ENCODE data around the gene TMTC4. TPM values are rescaled to one million over a fixed set of nuclear protein-coding genes. Genes with fewer than 3 reads are reported as not detected.
A peak's percentile ranks its signal among the peaks of the same experiment; 100 is the strongest.

Gene TMTC4
- total RNA-seq, 1 donor = 23.3 TPM

DNA sequence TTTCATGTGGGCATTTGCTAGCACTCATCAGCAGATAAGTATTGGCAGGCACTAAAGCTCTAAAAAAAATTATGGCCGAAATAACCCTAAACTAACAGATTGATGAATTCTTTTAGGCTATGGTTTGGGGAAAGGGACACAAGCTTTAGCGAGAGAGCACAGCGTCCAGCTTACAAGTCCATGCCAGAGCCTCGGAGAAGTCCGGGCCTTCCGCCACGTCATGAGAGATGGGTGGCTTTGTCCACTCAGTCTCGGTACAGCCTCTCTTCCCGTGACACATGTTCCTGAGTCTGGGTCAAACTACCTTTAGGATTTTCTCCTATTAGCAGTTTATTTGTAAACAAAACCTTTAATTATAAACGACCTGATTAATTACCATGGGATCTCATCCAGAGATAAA lies 27.7 kb downstream of the TMTC4 start:
- TF ChIP-seq, protein P1, sequence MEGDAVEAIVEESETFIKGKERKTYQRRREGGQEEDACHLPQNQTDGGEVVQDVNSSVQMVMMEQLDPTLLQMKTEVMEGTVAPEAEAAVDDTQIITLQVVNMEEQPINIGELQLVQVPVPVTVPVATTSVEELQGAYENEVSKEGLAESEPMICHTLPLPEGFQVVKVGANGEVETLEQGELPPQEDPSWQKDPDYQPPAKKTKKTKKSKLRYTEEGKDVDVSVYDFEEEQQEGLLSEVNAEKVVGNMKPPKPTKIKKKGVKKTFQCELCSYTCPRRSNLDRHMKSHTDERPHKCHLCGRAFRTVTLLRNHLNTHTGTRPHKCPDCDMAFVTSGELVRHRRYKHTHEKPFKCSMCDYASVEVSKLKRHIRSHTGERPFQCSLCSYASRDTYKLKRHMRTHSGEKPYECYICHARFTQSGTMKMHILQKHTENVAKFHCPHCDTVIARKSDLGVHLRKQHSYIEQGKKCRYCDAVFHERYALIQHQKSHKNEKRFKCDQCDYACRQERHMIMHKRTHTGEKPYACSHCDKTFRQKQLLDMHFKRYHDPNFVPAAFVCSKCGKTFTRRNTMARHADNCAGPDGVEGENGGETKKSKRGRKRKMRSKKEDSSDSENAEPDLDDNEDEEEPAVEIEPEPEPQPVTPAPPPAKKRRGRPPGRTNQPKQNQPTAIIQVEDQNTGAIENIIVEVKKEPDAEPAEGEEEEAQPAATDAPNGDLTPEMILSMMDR (IDR thresholded peaks at IDR 0.05; ENCODE audit: insufficient read depth, low read length) = no peak
- no peak for DNase-seq (ENCODE audit: low read depth)
- H3K4me3 ChIP-seq (ENCODE audit: low read depth, low read length) = no peak overlapping the region

DNA sequence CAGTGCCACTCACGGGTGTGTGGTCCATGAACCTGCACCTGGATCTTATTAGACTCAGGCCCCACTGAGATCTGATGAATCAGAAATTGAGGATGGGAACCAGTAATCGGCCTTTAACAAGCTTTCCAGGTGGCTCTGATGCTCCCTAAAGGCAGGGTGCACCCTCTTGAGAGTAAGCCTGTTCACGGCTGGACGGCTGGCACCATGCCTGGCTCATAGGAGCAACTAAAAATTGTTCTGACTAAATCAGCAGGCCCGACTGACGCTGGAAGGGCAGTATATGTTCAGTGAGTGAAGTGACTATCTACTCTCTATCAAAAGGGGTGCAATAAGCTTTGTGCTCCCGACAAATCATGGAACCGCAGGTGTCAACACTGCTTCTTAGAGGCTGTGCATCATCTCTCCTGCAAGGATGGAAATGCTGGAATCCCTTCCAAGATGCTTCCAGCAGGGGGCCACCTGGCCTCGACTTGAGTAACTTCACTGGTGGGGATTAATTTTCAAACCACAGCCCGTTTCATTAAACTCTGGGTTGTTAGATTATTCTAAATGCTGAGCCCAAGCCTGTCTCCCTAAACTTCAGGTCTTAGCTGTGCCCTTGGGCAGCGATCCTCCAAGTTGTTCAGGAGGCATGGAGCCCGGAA lies 28.4 kb downstream of the TMTC4 start:
- TF ChIP-seq, protein P1 (IDR thresholded peaks at IDR 0.05; ENCODE audit: insufficient read depth, low read length) = peak; percentile 62
- H3K4me3 ChIP-seq (ENCODE audit: low read depth, low read length) = no peak overlapping the region
- DNase-seq (ENCODE audit: low read depth) = peak; percentile 31

DNA sequence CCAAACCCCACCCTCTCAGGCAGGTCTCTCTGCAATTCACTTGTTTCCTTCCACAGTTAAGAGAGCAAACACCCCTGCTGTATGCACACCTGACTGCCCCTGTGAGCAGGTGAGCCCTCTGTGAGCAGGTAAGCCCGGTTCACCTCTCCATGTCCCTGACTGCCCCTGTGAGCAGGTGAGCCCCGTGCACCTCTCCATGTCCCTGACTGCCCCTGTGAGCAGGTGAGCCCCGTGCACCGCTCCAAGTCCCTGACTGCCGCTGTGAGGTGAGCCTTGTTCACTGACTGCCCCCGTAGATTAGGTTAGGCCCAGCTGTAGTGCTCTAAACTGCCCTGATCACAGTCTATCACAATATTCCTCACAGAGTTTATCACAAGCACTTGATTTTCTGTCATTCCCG lies 29.2 kb downstream of the TMTC4 start:
- no peak for DNase-seq (ENCODE audit: low read depth)
- H3K4me3 ChIP-seq (ENCODE audit: low read depth, low read length) = no peak overlapping the region
- TF ChIP-seq, protein P1 (IDR thresholded peaks at IDR 0.05; ENCODE audit: insufficient read depth, low read length) = no peak

DNA sequence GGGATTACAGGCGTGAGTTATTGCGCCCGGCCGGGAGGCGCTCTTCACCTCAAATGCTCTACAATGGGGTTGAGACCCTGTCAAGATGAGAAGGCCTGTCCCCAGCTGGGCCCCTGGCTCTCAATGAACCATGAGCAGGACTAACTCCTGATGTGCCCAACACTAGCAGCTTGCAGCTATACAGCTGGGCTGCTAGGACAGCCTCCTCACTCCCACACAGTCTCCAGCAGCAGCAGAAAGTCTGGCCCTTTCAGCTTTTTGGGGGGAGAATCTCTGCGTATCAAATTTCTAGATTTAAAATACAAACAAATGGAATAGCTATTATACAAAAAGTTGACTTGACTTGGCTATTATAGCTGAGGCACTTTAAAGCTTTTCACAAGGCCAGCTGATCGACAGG lies 30.2 kb downstream of the TMTC4 start:
- no peak for DNase-seq (ENCODE audit: low read depth)
- no peak overlapping the region for H3K4me3 ChIP-seq (ENCODE audit: low read depth, low read length)
- TF ChIP-seq, protein P1 (IDR thresholded peaks at IDR 0.05; ENCODE audit: insufficient read depth, low read length) = no peak

DNA sequence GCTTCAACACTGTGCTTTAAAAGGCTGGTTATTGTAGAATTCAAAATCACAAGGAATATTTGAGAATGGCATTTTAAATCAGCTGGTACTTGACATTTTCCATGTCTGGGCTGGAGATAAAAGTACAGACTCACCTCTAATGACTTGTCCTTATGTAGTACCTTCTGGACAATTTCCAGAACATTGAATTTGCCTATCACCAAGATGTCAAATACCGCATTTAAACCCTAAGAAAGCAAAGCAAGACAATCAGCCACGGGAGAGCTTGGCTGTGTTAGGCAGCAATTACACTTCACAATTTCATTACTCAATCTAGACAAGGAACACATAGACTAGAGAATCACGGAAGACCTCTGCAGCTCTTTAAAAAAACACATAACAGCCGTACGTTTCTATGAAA lies 36.8 kb downstream of the TMTC4 start:
- no peak overlapping the region for H3K4me3 ChIP-seq (ENCODE audit: low read depth, low read length)
- no peak for DNase-seq (ENCODE audit: low read depth)
- TF ChIP-seq, protein P1 (IDR thresholded peaks at IDR 0.05; ENCODE audit: insufficient read depth, low read length) = no peak

DNA sequence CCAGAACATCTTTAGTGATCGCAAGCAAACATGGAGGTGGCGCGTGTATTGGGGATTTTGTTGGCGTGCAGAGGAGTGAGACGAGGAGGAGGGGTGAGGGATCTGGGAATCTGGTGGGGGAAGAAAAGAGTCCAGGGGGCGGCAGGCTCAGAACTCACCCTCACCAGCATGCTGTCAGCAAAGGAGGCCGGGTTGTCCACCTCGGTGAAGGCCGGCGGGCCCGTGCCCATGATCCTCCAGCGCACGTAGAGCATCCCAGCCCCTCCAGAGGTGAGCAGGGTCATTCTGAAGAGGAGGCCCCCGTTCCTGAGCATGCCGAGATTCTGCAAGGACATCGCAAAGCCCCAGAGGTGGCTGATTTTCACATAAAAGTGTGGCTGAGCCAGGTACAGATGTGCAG lies 37.2 kb downstream of the TMTC4 start:
- TF ChIP-seq, protein P1 (IDR thresholded peaks at IDR 0.05; ENCODE audit: insufficient read depth, low read length) = no peak
- DNase-seq (ENCODE audit: low read depth) = no peak
- no peak overlapping the region for H3K4me3 ChIP-seq (ENCODE audit: low read depth, low read length)

DNA sequence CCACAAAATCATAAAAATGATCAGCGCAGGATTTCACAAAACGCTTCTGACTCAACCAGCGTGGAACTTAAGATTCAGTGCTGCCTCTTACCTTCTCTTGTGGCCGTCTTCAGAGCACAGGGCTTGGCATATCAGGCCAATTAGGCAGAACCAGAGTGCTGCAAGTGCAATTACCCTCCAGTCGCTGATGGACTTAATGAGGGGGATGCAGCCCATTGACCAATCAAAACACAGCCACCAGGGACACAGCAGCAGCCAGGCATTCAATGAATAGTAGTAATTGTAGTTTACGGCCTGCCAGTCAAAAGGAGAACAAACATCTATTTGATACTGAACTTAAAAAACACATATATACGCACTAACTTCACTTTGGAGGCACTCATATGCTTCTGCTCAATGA lies 38.2 kb downstream of the TMTC4 start:
- TF ChIP-seq, protein P1 (IDR thresholded peaks at IDR 0.05; ENCODE audit: insufficient read depth, low read length) = no peak
- DNase-seq (ENCODE audit: low read depth) = no peak
- no peak overlapping the region for H3K4me3 ChIP-seq (ENCODE audit: low read depth, low read length)
